Loucy (cell line): Measurements from ENCODE around the gene DYNLT3.

Experiments used
- H2AFZ ChIP-seq: fragments of 200-600 bp; sonication (generic); 2 replicates; pipeline ENCODE4 v1.6.0; 2016; ENCODE audit warnings: antibody characterized with exemption, mild to moderate bottlenecking, low read length, moderate library complexity
- H3F3A ChIP-seq: fragments of 200-600 bp; 2 replicates; pipeline ENCODE4 v1.6.0; 2016; ENCODE audit warnings: antibody characterized with exemption, low read depth, mild to moderate bottlenecking
- H3K27me3 ChIP-seq: fragments of 200-600 bp; sonication (generic); 2 replicates; pipeline ENCODE4 v1.6.1; 2014; ENCODE audit warnings: low read length, mild to moderate bottlenecking; ENCODE audit not compliant: insufficient read depth, poor library complexity, severe bottlenecking
- H3K36me3 ChIP-seq: fragments of 200-600 bp; sonication (generic); 2 replicates; pipeline ENCODE4 v1.6.1; 2016; ENCODE audit warnings: low read length; ENCODE audit not compliant: insufficient read depth
- H3K4me1 ChIP-seq: fragments of 200-600 bp; sonication (generic); 2 replicates; pipeline ENCODE4 v1.5.1; 2014; ENCODE audit warnings: low read length, mild to moderate bottlenecking; ENCODE audit not compliant: insufficient read depth, poor library complexity, severe bottlenecking
- H3K4me2 ChIP-seq: fragments of 200-600 bp; sonication (generic); 2 replicates; pipeline ENCODE4 v1.6.0; 2014; ENCODE audit warnings: antibody characterized with exemption, low read length, low read depth, mild to moderate bottlenecking; ENCODE audit not compliant: poor library complexity, severe bottlenecking
- H3K4me3 ChIP-seq: fragments of 200-600 bp; sonication (generic); 2 replicates; pipeline ENCODE4 v1.5.1; 2014; ENCODE audit warnings: low read length, mild to moderate bottlenecking, mixed read lengths; ENCODE audit not compliant: poor library complexity, severe bottlenecking
- H3K79me2 ChIP-seq: fragments of 200-600 bp; sonication (generic); 2 replicates; pipeline ENCODE4 v1.6.1; 2014; ENCODE audit warnings: low read length; ENCODE audit not compliant: insufficient read depth
- H3K9ac ChIP-seq: fragments of 200-600 bp; sonication (generic); 2 replicates; pipeline ENCODE4 v1.6.0; 2014; ENCODE audit warnings: mild to moderate bottlenecking, low read depth, low read length, moderate library complexity; ENCODE audit not compliant: poor library complexity, severe bottlenecking
- H3K9me2 ChIP-seq: fragments of 200-600 bp; sonication (generic); replicated peaks from 2 replicates; pipeline ENCODE4 v1.6.1; 2016; ENCODE audit warnings: low read depth, low read length, mixed read lengths
- H3K9me3 ChIP-seq: fragments of 200-600 bp; sonication (generic); 2 replicates; pipeline ENCODE4 v1.6.1; 2014; ENCODE audit warnings: mild to moderate bottlenecking, antibody characterized with exemption, low read length, low read depth; ENCODE audit not compliant: insufficient read depth
- H4K20me1 ChIP-seq: fragments of 200-600 bp; sonication (generic); 2 replicates; pipeline ENCODE4 v1.6.0; 2014; ENCODE audit warnings: antibody characterized with exemption, low read length, mild to moderate bottlenecking; ENCODE audit not compliant: insufficient read depth, poor library complexity, severe bottlenecking
- EZH2phosphoT487 ChIP-seq: fragments of 200-600 bp; IDR thresholded peaks from 2 replicates; pipeline ENCODE4 v1.6.1; 2018; ENCODE audit warnings: antibody characterized with exemption, mild to moderate bottlenecking, moderate library complexity, borderline replicate concordance
- TF ChIP-seq, protein P1 (sequence below): fragments of 200-600 bp; sonication (generic); conservative IDR thresholded peaks from 2 replicates; pipeline ENCODE4 v1.5.1; 2014; ENCODE audit warnings: mild to moderate bottlenecking, antibody characterized with exemption, low read length

The DYNLT3 gene

DNA sequence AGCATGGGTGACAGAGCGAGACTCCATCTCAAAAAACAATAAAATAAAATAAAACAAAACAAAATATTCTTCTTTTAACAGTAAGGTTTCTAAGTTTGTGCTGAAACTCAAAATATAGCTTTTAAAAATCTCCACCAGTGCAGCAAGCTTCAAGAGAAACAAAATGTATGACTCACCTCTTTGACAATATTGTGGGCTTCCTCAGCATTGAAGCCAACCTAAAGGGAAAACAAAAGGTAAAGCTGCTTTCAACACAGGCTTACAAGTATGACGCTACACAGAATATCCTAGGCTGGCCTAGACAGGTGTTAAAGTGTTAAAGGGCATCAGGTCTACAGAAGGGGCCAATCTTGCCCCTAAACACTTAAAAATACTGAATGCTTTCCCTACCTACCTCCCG is 1.2 kb downstream of the DYNLT3 start:
- H3K36me3 ChIP-seq: no peaks in the 10 kb centered on the region

DNA sequence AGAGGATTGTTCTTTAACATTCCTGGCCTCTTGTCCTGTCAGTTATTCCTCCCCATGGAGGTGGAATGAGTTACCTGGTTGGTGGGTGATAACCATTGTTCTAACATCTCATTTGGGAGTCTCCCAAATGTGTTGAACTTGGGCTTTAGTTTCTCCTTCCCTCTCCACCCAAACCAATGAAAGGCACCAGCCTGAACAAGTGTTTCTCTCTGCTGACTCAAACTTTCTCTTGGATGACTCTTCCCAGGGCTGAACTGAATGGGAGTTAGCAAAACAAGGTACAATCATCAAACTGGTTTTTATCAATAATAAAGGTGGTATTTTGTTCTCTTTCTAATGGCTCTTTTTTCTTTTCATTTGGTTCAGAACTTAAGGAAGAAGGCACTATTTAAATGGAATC is 2.7 kb downstream of the DYNLT3 start:
- TF ChIP-seq, protein P1, sequence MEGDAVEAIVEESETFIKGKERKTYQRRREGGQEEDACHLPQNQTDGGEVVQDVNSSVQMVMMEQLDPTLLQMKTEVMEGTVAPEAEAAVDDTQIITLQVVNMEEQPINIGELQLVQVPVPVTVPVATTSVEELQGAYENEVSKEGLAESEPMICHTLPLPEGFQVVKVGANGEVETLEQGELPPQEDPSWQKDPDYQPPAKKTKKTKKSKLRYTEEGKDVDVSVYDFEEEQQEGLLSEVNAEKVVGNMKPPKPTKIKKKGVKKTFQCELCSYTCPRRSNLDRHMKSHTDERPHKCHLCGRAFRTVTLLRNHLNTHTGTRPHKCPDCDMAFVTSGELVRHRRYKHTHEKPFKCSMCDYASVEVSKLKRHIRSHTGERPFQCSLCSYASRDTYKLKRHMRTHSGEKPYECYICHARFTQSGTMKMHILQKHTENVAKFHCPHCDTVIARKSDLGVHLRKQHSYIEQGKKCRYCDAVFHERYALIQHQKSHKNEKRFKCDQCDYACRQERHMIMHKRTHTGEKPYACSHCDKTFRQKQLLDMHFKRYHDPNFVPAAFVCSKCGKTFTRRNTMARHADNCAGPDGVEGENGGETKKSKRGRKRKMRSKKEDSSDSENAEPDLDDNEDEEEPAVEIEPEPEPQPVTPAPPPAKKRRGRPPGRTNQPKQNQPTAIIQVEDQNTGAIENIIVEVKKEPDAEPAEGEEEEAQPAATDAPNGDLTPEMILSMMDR: no peak
- TF ChIP-seq EZH2phosphoT487: no peak

More for the DNA sequence above, 1.2 kb downstream of the DYNLT3 start:
- H3F3A ChIP-seq: no peaks in the 10 kb centered on the region
- peak overlapping the region; percentile 81 for H3K4me2 ChIP-seq
- no peaks in the 10 kb centered on the region for H3K79me2 ChIP-seq
- no peaks in the 10 kb centered on the region for H4K20me1 ChIP-seq
- H3K9ac ChIP-seq: peak overlapping the region; percentile 72
- peak overlapping the region; percentile 85 for H3K4me3 ChIP-seq
- TF ChIP-seq, protein P1: no peak
- TF ChIP-seq EZH2phosphoT487: no peak
- no peaks in the 10 kb centered on the region for H3K9me2 ChIP-seq
- no peaks in the 10 kb centered on the region for H3K27me3 ChIP-seq
- no peak overlapping the region for H2AFZ ChIP-seq
- no peaks in the 10 kb centered on the region for H3K9me3 ChIP-seq
- H3K4me1 ChIP-seq: peaks cover 7% of the 10 kb centered on the region

DNA sequence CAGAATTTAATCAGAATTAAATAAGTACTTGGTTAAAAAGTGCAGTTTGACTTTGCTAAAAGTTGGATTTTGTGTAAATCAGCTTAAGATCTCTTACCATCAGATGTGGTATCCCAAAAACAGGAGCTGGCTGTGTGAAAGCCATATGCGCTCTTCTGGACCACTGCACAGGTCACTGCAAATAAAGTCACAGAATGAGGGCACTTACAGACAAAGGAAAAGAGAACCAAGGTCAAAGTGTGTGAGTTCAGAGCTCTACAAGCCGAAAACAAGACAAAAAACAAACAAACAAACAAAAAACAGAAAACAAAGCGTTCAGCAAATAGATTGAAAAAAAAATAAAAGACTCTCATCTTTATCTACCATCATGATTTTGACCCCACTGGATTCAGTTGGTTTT is 6.4 kb downstream of the DYNLT3 start:
- H4K20me1 ChIP-seq: no peaks in the 10 kb centered on the region

More for the DNA sequence above, 2.7 kb downstream of the DYNLT3 start:
- H3K79me2 ChIP-seq: no peaks in the 10 kb centered on the region
- H3F3A ChIP-seq: no peaks in the 10 kb centered on the region
- no peaks in the 10 kb centered on the region for H4K20me1 ChIP-seq
- peaks cover 7% of the 10 kb centered on the region for H3K4me1 ChIP-seq
- H2AFZ ChIP-seq: no peak overlapping the region
- H3K27me3 ChIP-seq: no peaks in the 10 kb centered on the region
- H3K36me3 ChIP-seq: no peaks in the 10 kb centered on the region
- no peak overlapping the region for H3K9ac ChIP-seq
- H3K4me3 ChIP-seq: no peak overlapping the region
- H3K9me2 ChIP-seq: no peaks in the 10 kb centered on the region
- H3K9me3 ChIP-seq: no peaks in the 10 kb centered on the region
- H3K4me2 ChIP-seq: peak overlapping the region; percentile 42

More for the DNA sequence above, 6.4 kb downstream of the DYNLT3 start:
- no peaks in the 10 kb centered on the region for H3K9me3 ChIP-seq
- no peak overlapping the region for H3K9ac ChIP-seq
- no peaks in the 10 kb centered on the region for H3F3A ChIP-seq
- no peaks in the 10 kb centered on the region for H3K9me2 ChIP-seq
- H3K27me3 ChIP-seq: no peaks in the 10 kb centered on the region
- H2AFZ ChIP-seq: no peak overlapping the region
- peaks cover 4% of the 10 kb centered on the region for H3K4me1 ChIP-seq
- no peaks in the 10 kb centered on the region for H3K79me2 ChIP-seq
- no peak overlapping the region for H3K4me2 ChIP-seq
- TF ChIP-seq, protein P1: no peak
- no peak for TF ChIP-seq EZH2phosphoT487
- H3K4me3 ChIP-seq: no peak overlapping the region
- no peaks in the 10 kb centered on the region for H3K36me3 ChIP-seq
